Activated T-cell treated with anti-CD3 and anti-CD28 coated beads, Interleukin-2, amount 50 U/mL, for 4 hours (primary cell): ENCODE measurements around the gene AFG1L. TPM values are rescaled to one million over a fixed set of nuclear protein-coding genes. Genes with fewer than 3 reads are reported as not detected.

ENCODE experiments used
- ATAC-seq, 2 donors: fragments of 200-7000 bp; cut with Tn5 transposase; one replicate each; pipeline ENCODE4 v1.10.0; 2021
- DNase-seq: peaks from one replicate; pipeline ENCODE4 v3.0.0-alpha.2; 2020
- H3K27me3 Mint-ChIP-seq: one replicate; pipeline ENCODE4 v1.8.0; 2021; ENCODE audit warnings: low read depth, mixed read lengths
- H3K36me3 Mint-ChIP-seq: one replicate; pipeline ENCODE4 v1.8.0; 2022; ENCODE audit warnings: mixed read lengths; ENCODE audit not compliant: insufficient read depth
- H3K4me1 Mint-ChIP-seq: one replicate; pipeline ENCODE4 v1.8.0; 2021; ENCODE audit warnings: low read depth, mixed read lengths
- H3K4me3 Mint-ChIP-seq: one replicate; pipeline ENCODE4 v1.8.0; 2021; ENCODE audit warnings: mild to moderate bottlenecking, moderate library complexity, mixed read lengths
- H3K9me3 Mint-ChIP-seq: one replicate; pipeline ENCODE4 v1.8.0; 2021; ENCODE audit warnings: mixed read lengths
- total RNA-seq, 3 donors: library from RNA; stranded (reverse); gene quantifications; one replicate each; pipeline ENCODE4 v1.2.1, GENCODE V29; 2021

The AFG1L gene
- total RNA-seq, 3 donors from 2014 or later: 2.0 to 4.8 (median 4.0) TPM

GRCh38 chr6:108353853-108354252 is 59.0 kb downstream of the AFG1L start:
- H3K36me3 Mint-ChIP-seq: peaks cover 9% of the 10 kb centered on the region
- ATAC-seq (no peak), DNase-seq (no peak)
- H3K27me3 Mint-ChIP-seq: no peaks in the 10 kb centered on the region
- H3K4me1 Mint-ChIP-seq: peaks cover under 1% of the 10 kb centered on the region
- H3K4me3 Mint-ChIP-seq: no peak overlapping the region
- no peaks in the 10 kb centered on the region for H3K9me3 Mint-ChIP-seq

GRCh38 chr6:108355120-108355519 is 60.3 kb downstream of the AFG1L start:
- ATAC-seq (no peak), DNase-seq (no peak)
- peaks cover 17% of the 10 kb centered on the region for H3K36me3 Mint-ChIP-seq
- no peaks in the 10 kb centered on the region for H3K9me3 Mint-ChIP-seq
- no peak overlapping the region for H3K4me3 Mint-ChIP-seq
- no peaks in the 10 kb centered on the region for H3K27me3 Mint-ChIP-seq
- H3K4me1 Mint-ChIP-seq: no peaks in the 10 kb centered on the region

GRCh38 chr6:108355890-108356289 is 61.0 kb downstream of the AFG1L start:
- Mint-ChIP-seq H3K36me3 (peaks cover 17% of the 10 kb centered on the region), H3K4me3 (no peak overlapping the region), H3K9me3 (no peaks in the 10 kb centered on the region), H3K27me3 (no peaks in the 10 kb centered on the region), H3K4me1 (no peaks in the 10 kb centered on the region)
- DNase-seq (no peak), ATAC-seq (no peak)

GRCh38 chr6:108359901-108360882 is 65.3 kb downstream of the AFG1L start:
- Mint-ChIP-seq H3K36me3 (peaks cover 17% of the 10 kb centered on the region), H3K4me3 (no peak overlapping the region), H3K4me1 (peaks cover 1% of the 10 kb centered on the region), H3K9me3 (no peaks in the 10 kb centered on the region), H3K27me3 (no peaks in the 10 kb centered on the region)
- DNase-seq (no peak), ATAC-seq (no peak)

GRCh38 chr6:108360919-108361311 is 66.1 kb downstream of the AFG1L start:
- no peak overlapping the region for H3K4me3 Mint-ChIP-seq
- no peaks in the 10 kb centered on the region for H3K9me3 Mint-ChIP-seq
- DNase-seq: no peak
- ATAC-seq: no peak
- peaks cover 1% of the 10 kb centered on the region for H3K4me1 Mint-ChIP-seq
- no peaks in the 10 kb centered on the region for H3K27me3 Mint-ChIP-seq
- peaks cover 17% of the 10 kb centered on the region for H3K36me3 Mint-ChIP-seq

- H3K4me3 Mint-ChIP-seq: no peak overlapping the region
- ATAC-seq: no peak
Observed at GRCh38 chr6:108361312-108361932, 66.6 kb downstream of the AFG1L start.

GRCh38 chr6:108362455-108362854 is 67.6 kb downstream of the AFG1L start:
- ATAC-seq: no peak
- DNase-seq: no peak
- Mint-ChIP-seq H3K4me1 (peaks cover 1% of the 10 kb centered on the region), H3K27me3 (no peaks in the 10 kb centered on the region), H3K9me3 (no peaks in the 10 kb centered on the region), H3K4me3 (no peak overlapping the region), H3K36me3 (peaks cover 15% of the 10 kb centered on the region)

More at GRCh38 chr6:108361312-108361932, 66.6 kb downstream of the AFG1L start:
- DNase-seq: no peak
- Mint-ChIP-seq H3K36me3 (peaks cover 17% of the 10 kb centered on the region), H3K27me3 (no peaks in the 10 kb centered on the region), H3K9me3 (no peaks in the 10 kb centered on the region), H3K4me1 (peaks cover 1% of the 10 kb centered on the region)

GRCh38 chr6:108363113-108363512 is 68.3 kb downstream of the AFG1L start:
- ATAC-seq (no peak), DNase-seq (no peak)
- no peak overlapping the region for H3K4me3 Mint-ChIP-seq
- peaks cover 11% of the 10 kb centered on the region for H3K36me3 Mint-ChIP-seq
- peaks cover 1% of the 10 kb centered on the region for H3K4me1 Mint-ChIP-seq
- H3K9me3 Mint-ChIP-seq: no peaks in the 10 kb centered on the region
- no peaks in the 10 kb centered on the region for H3K27me3 Mint-ChIP-seq

- no peak for DNase-seq
- ATAC-seq: no peak
- H3K4me1 Mint-ChIP-seq: peaks cover 1% of the 10 kb centered on the region
- peaks cover 11% of the 10 kb centered on the region for H3K36me3 Mint-ChIP-seq
- no peak overlapping the region for H3K4me3 Mint-ChIP-seq
- no peaks in the 10 kb centered on the region for H3K9me3 Mint-ChIP-seq
- no peaks in the 10 kb centered on the region for H3K27me3 Mint-ChIP-seq
Observed at GRCh38 chr6:108363889-108364313, 69.0 kb downstream of the AFG1L start.

- Mint-ChIP-seq H3K36me3 (peaks cover 8% of the 10 kb centered on the region), H3K9me3 (no peaks in the 10 kb centered on the region), H3K4me1 (peaks cover 1% of the 10 kb centered on the region), H3K27me3 (no peaks in the 10 kb centered on the region), H3K4me3 (no peak overlapping the region)
- ATAC-seq: no peak
- DNase-seq: no peak
Observed at GRCh38 chr6:108364470-108364869, 69.6 kb downstream of the AFG1L start.

GRCh38 chr6:108365478-108365877 is 70.6 kb downstream of the AFG1L start:
- no peaks in the 10 kb centered on the region for H3K9me3 Mint-ChIP-seq
- ATAC-seq: no peak
- H3K27me3 Mint-ChIP-seq: no peaks in the 10 kb centered on the region
- H3K36me3 Mint-ChIP-seq: peaks cover 4% of the 10 kb centered on the region
- H3K4me3 Mint-ChIP-seq: no peak overlapping the region
- no peak for DNase-seq
- H3K4me1 Mint-ChIP-seq: peaks cover 1% of the 10 kb centered on the region

- Mint-ChIP-seq H3K4me3 (no peak overlapping the region), H3K36me3 (peaks cover 4% of the 10 kb centered on the region), H3K4me1 (peaks cover 1% of the 10 kb centered on the region), H3K9me3 (no peaks in the 10 kb centered on the region), H3K27me3 (no peaks in the 10 kb centered on the region)
- DNase-seq (no peak), ATAC-seq (no peak)
Observed at GRCh38 chr6:108366236-108366635, 71.4 kb downstream of the AFG1L start.

GRCh38 chr6:108368431-108369030 is 73.7 kb downstream of the AFG1L start:
- H3K27me3 Mint-ChIP-seq: no peaks in the 10 kb centered on the region
- no peak for ATAC-seq
- H3K36me3 Mint-ChIP-seq: peaks cover 10% of the 10 kb centered on the region
- no peaks in the 10 kb centered on the region for H3K9me3 Mint-ChIP-seq
- no peak overlapping the region for H3K4me3 Mint-ChIP-seq
- peaks cover 1% of the 10 kb centered on the region for H3K4me1 Mint-ChIP-seq
- DNase-seq: no peak

- peaks cover 10% of the 10 kb centered on the region for H3K9me3 Mint-ChIP-seq
- no peaks in the 10 kb centered on the region for H3K27me3 Mint-ChIP-seq
- no peak for DNase-seq
- ATAC-seq: no peak
- H3K36me3 Mint-ChIP-seq: peaks cover 19% of the 10 kb centered on the region
- H3K4me1 Mint-ChIP-seq: no peaks in the 10 kb centered on the region
- H3K4me3 Mint-ChIP-seq: no peak overlapping the region
Observed at GRCh38 chr6:108380876-108381275, 86.0 kb downstream of the AFG1L start.
